ENCODE data around the gene CAMTA1.

Gene CAMTA1

DNA sequence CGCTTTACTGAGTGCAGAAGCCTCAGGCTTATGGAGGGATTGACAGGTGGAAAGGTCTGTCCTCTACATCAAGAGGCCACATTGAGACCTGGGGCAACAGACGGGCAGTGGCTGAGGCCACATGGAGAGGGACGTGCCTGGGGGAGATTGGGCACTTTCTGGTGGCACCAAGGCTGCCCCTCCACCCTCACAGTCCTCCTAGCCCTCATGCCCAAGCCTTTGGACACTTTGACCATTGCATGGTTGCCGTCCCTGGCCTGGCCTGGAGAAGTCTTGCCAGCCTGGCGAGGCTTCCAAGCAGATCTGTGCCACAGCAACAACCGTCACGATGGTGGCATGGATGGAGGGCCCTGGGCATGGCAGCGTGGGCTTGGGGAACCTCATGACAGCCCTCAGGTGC is 793.8 kb downstream of the CAMTA1 start:
- no peak for ATAC-seq
- TF ChIP-seq, protein P1, sequence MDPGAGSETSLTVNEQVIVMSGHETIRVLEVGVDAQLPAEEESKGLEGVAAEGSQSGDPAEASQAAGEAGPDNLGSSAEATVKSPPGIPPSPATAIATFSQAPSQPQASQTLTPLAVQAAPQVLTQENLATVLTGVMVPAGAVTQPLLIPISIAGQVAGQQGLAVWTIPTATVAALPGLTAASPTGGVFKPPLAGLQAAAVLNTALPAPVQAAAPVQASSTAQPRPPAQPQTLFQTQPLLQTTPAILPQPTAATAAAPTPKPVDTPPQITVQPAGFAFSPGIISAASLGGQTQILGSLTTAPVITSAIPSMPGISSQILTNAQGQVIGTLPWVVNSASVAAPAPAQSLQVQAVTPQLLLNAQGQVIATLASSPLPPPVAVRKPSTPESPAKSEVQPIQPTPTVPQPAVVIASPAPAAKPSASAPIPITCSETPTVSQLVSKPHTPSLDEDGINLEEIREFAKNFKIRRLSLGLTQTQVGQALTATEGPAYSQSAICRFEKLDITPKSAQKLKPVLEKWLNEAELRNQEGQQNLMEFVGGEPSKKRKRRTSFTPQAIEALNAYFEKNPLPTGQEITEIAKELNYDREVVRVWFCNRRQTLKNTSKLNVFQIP (CRISPR knock-in tag; IDR thresholded peaks at IDR 0.05; ENCODE audit: borderline replicate concordance, low read depth): no peak
- TF ChIP-seq ARNTL (CRISPR knock-in tag; IDR thresholded peaks at IDR 0.05; ENCODE audit: borderline replicate concordance, low read depth) (no peak), BACH2 (CRISPR knock-in tag; IDR thresholded peaks at IDR 0.05; ENCODE audit: borderline replicate concordance) (no peak), ISL1 (CRISPR knock-in tag; IDR thresholded peaks at IDR 0.05) (no peak), PPARA (CRISPR knock-in tag; IDR thresholded peaks at IDR 0.05; ENCODE audit: borderline replicate concordance) (no peak), ZFP30 (CRISPR knock-in tag; IDR thresholded peaks at IDR 0.05) (no peak), ESRRG (CRISPR knock-in tag; IDR thresholded peaks at IDR 0.05) (no peak), CSDC2 (CRISPR knock-in tag; IDR thresholded peaks at IDR 0.05) (no peak), OSR1 (CRISPR knock-in tag; IDR thresholded peaks at IDR 0.05) (no peak), ZNF70 (CRISPR knock-in tag; IDR thresholded peaks at IDR 0.05) (no peak), ZNF565 (CRISPR knock-in tag; conservative IDR thresholded peaks at IDR 0.05; ENCODE audit: low read depth) (no peak)
- TF ChIP-seq, protein P2, sequence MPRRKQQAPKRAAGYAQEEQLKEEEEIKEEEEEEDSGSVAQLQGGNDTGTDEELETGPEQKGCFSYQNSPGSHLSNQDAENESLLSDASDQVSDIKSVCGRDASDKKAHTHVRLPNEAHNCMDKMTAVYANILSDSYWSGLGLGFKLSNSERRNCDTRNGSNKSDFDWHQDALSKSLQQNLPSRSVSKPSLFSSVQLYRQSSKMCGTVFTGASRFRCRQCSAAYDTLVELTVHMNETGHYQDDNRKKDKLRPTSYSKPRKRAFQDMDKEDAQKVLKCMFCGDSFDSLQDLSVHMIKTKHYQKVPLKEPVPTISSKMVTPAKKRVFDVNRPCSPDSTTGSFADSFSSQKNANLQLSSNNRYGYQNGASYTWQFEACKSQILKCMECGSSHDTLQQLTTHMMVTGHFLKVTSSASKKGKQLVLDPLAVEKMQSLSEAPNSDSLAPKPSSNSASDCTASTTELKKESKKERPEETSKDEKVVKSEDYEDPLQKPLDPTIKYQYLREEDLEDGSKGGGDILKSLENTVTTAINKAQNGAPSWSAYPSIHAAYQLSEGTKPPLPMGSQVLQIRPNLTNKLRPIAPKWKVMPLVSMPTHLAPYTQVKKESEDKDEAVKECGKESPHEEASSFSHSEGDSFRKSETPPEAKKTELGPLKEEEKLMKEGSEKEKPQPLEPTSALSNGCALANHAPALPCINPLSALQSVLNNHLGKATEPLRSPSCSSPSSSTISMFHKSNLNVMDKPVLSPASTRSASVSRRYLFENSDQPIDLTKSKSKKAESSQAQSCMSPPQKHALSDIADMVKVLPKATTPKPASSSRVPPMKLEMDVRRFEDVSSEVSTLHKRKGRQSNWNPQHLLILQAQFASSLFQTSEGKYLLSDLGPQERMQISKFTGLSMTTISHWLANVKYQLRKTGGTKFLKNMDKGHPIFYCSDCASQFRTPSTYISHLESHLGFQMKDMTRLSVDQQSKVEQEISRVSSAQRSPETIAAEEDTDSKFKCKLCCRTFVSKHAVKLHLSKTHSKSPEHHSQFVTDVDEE (CRISPR knock-in tag; IDR thresholded peaks at IDR 0.05): no peak
- TF ChIP-seq, protein P3, sequence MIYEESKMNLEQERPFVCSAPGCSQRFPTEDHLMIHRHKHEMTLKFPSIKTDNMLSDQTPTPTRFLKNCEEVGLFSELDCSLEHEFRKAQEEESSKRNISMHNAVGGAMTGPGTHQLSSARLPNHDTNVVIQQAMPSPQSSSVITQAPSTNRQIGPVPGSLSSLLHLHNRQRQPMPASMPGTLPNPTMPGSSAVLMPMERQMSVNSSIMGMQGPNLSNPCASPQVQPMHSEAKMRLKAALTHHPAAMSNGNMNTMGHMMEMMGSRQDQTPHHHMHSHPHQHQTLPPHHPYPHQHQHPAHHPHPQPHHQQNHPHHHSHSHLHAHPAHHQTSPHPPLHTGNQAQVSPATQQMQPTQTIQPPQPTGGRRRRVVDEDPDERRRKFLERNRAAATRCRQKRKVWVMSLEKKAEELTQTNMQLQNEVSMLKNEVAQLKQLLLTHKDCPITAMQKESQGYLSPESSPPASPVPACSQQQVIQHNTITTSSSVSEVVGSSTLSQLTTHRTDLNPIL (CRISPR knock-in tag; IDR thresholded peaks at IDR 0.05; ENCODE audit: low read depth): no peak

DNA sequence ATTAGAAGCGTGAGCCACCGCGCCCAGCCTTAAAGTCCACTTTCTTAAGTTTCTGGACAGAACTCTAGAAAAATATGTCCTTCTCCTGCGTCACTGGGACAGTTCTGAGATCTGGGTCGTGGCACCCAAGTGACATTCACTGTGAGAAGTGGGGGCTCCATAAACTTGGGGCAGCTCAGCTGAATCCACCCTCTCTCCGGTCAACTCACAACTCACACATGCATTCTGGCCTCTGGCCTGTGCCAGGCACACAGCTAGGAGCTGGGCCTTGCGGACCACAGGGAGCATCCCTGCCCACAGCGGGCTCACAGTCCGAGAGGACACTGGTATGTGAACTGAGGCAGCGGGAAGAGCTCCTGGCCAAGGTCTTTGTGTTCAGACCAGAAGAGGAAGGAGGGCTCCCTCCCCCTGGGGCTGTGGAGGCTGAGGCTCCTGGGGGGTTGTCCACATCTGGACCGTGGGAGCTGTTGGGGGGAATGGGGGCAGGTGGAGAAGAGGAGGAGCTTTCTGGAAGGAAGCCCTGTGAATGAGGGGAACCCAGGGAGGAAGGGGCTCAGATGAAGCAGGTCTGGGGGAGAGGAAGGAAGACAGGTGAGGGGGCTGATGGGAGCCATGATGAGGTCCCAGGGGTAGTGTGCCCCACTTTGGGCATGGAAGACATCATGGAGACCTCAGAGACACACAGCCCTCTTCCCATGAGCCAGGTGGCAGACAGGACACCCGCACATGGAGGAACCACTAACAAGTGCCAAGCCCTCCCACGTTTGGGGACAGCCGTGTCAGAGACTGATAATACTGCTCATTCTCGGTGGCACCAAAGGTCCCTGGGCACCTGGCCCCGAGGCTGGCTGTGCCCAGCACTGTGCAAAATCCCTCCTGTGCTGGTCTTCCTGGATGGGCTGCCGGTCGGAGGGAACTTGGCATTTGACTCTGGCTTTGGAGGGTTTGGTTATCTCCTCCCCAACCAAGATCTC is 794.9 kb downstream of the CAMTA1 start:
- no peak for ATAC-seq
- TF ChIP-seq ARNTL (CRISPR knock-in tag; IDR thresholded peaks at IDR 0.05; ENCODE audit: borderline replicate concordance, low read depth): no peak
- TF ChIP-seq TCF4 (CRISPR knock-in tag; IDR thresholded peaks at IDR 0.05; ENCODE audit: borderline replicate concordance): no peak
- no peak for TF ChIP-seq TOX (CRISPR knock-in tag; IDR thresholded peaks at IDR 0.05; ENCODE audit: borderline replicate concordance)
- TF ChIP-seq, protein P1 (CRISPR knock-in tag; IDR thresholded peaks at IDR 0.05; ENCODE audit: borderline replicate concordance, low read depth): no peak
- TF ChIP-seq ZFP30 (CRISPR knock-in tag; IDR thresholded peaks at IDR 0.05): no peak
- TF ChIP-seq GLIS3 (CRISPR knock-in tag; IDR thresholded peaks at IDR 0.05): no peak
- TF ChIP-seq ESRRG (CRISPR knock-in tag; IDR thresholded peaks at IDR 0.05): no peak
- TF ChIP-seq, protein P4, sequence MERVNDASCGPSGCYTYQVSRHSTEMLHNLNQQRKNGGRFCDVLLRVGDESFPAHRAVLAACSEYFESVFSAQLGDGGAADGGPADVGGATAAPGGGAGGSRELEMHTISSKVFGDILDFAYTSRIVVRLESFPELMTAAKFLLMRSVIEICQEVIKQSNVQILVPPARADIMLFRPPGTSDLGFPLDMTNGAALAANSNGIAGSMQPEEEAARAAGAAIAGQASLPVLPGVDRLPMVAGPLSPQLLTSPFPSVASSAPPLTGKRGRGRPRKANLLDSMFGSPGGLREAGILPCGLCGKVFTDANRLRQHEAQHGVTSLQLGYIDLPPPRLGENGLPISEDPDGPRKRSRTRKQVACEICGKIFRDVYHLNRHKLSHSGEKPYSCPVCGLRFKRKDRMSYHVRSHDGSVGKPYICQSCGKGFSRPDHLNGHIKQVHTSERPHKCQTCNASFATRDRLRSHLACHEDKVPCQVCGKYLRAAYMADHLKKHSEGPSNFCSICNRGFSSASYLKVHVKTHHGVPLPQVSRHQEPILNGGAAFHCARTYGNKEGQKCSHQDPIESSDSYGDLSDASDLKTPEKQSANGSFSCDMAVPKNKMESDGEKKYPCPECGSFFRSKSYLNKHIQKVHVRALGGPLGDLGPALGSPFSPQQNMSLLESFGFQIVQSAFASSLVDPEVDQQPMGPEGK (CRISPR knock-in tag; IDR thresholded peaks at IDR 0.05; ENCODE audit: borderline replicate concordance): no peak
- TF ChIP-seq, protein P5, sequence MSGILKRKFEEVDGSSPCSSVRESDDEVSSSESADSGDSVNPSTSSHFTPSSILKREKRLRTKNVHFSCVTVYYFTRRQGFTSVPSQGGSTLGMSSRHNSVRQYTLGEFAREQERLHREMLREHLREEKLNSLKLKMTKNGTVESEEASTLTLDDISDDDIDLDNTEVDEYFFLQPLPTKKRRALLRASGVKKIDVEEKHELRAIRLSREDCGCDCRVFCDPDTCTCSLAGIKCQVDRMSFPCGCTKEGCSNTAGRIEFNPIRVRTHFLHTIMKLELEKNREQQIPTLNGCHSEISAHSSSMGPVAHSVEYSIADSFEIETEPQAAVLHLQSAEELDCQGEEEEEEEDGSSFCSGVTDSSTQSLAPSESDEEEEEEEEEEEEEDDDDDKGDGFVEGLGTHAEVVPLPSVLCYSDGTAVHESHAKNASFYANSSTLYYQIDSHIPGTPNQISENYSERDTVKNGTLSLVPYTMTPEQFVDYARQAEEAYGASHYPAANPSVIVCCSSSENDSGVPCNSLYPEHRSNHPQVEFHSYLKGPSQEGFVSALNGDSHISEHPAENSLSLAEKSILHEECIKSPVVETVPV (CRISPR knock-in tag; IDR thresholded peaks at IDR 0.05): no peak
- TF ChIP-seq ISL1 (CRISPR knock-in tag; IDR thresholded peaks at IDR 0.05): no peak
- TF ChIP-seq, protein P2 (CRISPR knock-in tag; IDR thresholded peaks at IDR 0.05): no peak
- no peak for TF ChIP-seq BACH2 (CRISPR knock-in tag; IDR thresholded peaks at IDR 0.05; ENCODE audit: borderline replicate concordance)
